HG03457 (cell line): ENCODE results near the gene CES3.
"Not testable (repeated sequence)": the region's sequence is repeated elsewhere in the genome, so short reads cannot be mapped to it uniquely, and the experiment has no call there.

Experiments
- ATAC-seq: cut with Tn5 transposase; IDR thresholded peaks from one replicate; pipeline ENCODE4 v1.9.1; 2021; ENCODE audit warnings: moderate number of reproducible peaks; ENCODE audit not compliant: unreplicated experiment

Gene CES3

DNA sequence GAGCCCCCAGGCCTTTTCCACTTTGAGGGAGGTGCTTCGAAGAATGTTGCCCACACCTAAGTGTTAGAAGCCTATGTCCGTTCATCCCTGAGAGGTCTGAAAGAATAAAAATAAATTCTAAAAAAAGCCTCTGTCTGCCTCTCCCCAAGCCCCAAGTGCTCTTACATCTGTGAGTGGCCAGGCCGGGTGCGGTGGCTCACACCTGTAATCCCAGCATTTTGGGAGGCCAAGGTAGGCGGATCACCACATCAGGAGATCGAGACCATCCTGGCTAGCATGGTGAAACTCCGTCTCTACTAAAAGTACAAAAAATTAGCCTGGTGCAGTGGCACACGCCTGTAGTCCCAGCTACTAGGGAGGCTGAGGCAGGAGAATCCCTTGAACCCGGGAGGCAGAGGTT is 16.1 kb upstream of the CES3 start:
- not testable (repeated sequence) for ATAC-seq

DNA sequence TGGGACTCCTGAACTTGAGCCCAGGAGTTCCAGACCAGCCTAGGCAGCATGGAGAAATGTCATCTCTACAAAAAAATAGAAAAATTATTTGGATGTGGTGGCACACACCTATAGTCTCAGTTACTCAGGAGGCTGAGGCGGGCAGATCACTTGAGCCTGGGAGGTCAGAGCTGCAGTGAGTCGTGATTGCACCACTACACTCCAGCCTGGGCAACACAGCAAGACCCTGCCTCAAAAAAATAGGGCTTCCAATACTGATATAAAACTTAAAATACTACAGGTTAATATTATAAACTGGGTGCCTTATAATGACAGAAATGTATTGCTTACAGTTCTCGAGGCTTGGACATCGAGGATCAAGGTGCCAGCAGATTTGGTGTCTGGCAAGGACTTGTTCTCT is 15.1 kb upstream of the CES3 start:
- ATAC-seq, result no peak

DNA sequence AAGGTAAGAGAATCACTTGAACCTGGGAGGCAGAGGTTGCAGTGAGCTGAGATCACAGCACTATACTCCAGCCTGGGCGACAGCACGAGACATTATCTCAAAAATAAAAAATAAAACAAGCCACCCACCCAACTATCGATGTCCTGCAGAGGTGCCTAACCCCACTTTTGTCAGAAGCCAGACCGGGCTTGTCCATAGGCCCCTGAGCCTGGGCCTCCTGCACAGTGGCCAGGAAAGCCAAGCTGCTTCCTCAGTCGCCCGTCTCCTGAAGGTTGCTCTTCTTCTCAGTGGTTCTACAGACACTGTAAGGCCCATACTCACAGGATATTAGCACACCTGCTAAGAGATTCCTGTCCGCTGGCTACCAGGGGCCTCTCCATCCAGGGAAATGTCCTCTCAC is 14.5 kb upstream of the CES3 start:
- ATAC-seq, result no peak

DNA sequence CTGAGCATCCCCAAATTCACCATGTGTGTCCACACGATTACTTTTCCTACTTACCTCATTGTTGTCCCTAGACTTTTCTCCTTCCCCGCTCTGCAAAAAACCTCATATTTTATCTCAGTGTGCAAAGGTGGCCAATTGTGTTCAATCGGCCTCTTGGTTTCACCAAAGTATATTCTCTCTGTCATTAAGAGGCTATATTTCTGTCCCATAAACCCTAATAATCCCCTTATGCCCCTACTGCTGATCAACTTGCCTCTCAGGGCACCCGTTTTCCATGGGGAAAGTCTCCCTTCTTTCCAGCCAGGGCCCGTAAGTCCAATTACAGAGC is 14.1 kb upstream of the CES3 start:
- ATAC-seq, result no peak

DNA sequence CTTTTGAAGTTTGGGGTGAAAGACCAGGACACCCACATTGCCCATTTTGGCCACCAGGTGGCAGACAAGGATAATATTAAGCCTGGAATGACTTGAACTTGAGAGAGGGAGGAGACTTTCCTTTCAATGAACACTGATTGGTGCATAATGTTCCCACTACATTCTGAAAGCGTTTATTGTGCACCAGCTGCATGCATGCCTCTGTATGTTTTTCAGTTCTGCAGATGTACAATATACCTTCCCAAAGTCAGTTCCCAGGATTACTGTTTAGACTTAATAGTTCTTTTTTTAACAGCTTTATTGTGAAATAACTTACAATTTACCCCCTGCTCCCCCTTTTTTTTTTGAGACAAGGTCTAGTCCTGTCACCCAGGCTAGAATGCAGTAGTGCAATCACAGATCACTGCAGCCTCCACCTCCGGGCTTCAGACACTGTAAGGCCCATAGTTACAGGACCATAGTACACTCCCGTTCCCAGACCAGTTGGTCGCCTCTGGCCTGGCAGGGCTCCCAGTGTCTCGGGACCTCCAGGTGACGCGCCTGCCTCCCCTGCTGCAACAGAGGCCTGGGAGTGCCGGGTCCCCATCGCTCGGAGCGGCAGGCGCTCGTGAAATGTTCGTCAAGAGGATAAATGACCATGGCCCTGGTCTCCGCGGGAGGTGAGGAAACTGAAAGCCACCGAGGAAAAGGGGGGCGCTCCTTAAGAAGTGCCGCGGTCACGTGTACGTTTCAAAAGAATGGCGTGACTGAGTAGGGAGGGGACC is 13.6 kb upstream of the CES3 start:
- peak; percentile 44 for ATAC-seq

DNA sequence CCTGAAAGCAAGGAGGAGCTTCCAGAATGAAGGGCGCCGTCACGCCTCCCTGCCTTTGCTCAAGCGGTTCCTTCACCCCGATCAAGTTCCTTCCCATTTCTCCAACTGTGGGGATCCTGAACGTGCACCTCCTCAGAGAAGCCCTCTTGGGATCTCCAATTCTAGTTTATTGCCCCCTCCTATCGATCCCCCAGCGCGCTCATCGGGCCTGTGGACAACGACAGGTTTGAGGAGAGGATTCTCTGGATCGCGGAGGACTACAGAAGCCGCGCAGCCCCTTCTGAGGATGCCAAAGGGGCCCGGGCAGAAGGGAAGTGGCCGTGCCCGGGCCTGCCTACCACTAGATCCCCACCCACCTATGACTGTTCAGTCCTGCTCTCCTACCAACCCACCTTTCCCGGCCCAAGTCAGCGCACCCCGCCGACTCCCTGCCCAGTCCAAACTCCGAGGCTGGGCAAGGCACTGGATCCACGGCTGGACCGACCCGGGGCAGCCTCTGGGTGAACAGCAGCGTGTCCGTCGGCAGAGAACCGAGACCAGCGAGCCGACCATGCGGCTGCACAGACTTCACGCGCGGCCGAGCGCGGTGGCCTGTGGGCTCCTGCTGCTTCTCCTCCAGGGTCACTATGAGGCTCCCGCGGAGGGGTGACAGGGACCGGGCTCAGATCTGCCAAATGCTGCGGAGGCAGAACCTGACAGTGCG is 12.8 kb upstream of the CES3 start:
- ATAC-seq, result no peak

DNA sequence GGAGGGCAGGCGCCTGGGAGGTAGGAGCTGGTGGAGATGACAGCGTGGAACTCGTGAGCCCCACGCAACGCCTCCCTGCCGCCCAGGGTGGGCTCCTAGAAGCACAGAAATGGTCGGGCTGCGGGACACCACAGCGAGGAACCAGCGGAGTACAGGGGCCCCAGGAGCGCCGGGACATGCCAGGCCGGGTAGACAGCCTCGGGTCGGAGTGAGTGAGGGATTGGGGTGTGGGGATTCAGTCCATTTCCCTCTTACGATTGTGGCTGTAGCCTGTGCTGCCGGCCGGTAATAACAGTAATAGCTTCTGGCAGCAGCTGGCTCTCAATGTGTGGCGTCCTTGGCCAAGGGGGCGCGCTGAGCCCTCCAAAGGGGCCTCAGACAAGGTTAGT is 12.2 kb upstream of the CES3 start:
- no peak for ATAC-seq

DNA sequence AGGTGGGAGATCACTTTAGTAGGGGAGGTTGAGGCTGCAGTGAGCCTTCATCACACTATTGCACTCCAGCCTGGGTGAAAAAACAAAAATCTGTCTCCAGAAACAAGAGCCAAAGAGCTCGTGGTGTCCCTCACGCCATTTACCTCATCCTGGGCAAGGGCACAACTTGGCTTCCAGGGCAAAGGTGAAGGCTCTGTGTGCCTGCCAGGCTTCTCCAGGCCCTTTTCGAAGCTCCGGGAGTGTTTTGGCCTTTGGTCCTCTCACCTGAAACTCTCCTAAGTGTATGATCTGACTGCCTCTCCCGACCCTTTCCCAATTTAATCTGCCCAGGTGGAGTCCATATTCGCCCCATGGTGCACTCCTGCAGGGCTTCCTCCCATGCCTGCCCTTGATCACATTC is 11.6 kb upstream of the CES3 start:
- no peak for ATAC-seq

DNA sequence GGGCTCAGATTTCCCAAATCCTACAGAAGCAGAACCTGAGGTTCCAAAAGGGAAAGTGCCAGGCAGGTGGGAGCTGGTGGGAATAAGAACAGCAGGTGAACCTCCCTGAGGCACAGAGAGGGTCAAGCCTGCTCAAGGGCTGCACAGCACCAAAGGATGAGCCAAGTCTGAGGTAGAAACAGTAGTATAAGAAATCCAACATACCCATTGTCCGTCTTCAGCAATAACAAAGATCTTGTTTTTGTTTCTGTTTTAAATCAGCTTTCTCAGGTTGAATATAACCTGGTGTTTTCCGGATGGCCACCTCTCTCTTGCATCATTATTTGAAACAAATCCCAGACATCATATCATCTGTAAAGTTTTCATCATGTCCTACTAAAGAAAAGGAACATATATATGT is 10.6 kb upstream of the CES3 start:
- no peak for ATAC-seq

DNA sequence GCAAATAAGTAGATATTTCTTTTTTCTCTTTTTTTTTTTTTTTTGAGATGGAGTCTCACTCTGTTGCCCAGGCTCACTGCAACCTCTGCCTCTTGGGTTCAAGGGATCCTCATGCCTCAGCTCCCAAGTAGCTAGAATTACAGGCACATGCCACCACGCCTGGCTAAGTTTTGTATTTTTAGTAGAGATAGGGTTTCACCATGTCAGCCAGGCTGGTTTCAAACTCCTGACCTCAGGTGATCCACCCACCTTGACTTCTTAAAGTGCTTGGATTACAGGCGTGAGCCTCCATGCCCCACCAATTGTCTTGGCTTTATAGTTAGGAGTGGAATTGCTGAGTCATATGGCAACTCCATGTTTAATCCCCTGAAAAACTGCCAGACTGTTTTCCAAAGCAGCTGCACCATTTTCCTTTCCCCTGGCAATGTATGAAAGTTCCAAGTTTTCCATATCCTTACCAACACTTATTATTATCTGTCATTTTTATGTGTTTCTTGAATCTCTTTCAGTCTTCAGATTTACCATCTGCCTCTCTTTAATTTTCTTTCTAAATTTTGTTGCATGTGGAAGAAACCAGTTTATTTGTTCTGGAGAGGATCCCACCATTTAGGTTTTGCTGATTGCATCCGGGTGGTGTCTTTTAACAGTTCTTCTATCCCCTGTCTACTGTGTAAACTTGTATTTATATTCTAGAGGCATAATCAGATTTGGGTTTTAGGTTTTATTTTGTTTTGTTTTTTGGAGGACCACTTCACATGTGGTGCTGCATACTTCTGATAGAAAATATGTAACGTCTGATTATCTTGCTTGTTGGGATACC is 9.9 kb upstream of the CES3 start:
- ATAC-seq, result no peak

DNA sequence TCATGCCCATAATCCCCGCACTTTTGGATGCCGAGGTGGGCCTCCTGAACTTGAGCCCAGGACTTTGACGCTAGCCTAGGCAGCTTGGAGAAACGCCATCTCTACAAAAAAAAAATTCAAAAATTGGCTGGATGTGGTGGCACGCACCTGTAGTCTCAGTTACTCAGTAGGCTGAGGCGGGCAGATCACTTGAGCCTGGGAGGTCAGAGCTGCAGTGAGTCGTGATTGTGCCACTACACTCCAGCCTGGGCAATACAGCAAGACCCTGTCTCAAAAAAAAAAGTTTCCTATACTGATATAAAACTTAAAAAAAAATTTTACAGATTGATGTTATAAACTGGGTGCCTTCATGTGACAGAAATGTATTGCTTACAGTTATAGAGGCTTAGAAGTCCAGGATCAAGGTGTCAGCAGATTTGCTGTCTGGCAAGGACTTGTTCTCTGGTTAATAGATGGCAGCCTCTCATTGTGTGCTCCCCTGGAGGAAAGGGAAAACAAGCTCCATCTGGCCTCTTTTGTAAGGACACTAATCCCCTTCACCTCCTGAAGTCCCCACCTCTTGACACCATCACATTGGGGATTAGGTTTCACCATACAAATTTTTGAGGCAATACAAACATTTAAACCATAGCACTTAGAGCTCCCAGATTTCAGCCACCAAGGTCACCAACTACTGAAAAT is 8.5 kb upstream of the CES3 start:
- no peak for ATAC-seq

DNA sequence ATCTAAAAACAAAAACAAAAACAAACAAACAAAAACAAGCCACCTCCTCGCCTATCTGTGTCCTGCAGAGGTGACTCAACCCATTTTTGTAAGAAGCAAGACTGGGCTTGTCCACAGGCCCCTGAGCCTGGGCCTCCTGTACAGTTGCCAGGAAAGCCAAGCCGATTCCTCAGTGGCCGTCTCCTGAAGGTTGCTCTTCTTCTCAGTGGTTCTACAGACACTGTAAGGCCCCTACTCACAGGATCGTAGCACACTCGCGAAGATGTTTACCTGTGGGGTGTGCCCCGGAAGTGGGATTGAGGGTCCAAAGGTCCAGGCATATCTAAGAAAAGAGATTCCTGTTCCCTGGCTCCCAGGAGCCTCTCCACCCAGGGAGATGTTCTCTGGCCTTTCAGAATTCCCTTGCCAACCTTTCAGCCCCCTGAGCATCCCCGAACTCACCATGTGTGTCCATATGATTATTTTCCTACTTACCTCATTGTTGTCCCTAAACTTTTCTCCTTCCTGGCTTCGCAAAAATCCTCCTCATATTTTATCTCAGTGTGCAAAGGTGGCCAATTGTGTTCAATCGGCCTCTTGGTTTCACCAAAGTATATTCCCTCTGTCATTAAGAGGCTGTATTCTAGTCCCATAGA is 7.5 kb upstream of the CES3 start:
- no peak for ATAC-seq

DNA sequence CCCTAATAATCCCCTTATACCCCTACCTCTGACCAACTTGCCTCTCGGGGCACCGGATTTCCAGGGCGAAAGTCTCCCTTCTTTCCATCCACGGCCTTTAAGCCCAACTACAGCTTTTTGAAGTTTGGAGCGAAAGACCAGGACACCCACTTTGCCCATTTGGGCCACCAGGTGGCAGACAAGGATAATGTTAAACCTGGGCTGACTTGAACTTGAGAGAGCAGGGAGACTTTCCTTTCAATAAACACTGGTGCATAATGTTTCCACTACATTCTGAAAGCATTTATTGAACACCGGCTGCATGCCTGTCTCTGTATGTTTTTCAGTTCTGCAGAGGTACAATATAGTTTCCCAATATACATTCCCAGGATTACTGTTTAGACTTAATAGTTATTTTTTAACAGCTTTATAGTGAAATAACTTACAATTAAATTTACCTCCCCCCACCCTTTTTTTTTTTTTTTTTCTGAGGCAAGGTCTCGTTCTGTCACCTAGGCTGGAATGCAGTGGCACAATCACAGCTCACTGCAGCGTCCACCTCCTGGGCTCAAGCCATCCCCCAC is 6.9 kb upstream of the CES3 start:
- no peak for ATAC-seq

DNA sequence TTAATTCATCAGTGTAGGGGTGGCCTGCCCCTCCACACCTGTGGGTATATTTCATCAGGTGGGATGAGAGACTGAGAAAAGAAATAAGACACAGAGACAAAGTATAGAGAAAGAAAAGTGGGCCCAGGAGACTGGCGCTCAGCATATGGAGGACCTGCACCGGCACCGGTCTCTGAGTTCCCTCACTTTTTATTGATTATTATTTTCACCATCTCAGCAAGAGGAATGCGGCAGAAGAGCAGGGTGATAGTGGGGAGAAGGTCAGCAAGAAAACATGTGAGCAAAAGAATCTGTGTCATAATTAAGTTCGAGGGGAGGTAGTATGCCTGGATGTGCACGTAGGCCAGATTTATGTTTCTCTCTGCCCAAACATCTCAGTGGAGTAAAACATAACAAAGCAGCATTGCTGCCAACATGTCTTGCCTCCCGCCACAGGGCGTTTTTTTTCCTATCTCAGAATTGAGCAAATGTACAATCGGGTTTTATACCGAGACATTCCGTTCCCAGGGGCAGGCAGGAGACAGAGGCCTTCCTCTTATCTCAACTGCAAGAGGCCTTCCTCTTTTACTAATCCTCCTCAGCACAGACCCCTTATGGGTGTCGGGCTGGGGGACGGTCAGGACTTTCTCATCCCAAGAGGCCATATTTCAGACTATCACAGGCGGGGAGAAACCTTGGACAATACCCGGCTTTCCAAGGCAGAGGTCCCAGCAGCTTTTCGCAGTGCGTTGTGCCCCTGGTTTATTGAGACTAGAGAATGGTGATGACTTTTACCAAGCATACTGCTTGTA is 5.5 kb upstream of the CES3 start:
- not testable (repeated sequence) for ATAC-seq

DNA sequence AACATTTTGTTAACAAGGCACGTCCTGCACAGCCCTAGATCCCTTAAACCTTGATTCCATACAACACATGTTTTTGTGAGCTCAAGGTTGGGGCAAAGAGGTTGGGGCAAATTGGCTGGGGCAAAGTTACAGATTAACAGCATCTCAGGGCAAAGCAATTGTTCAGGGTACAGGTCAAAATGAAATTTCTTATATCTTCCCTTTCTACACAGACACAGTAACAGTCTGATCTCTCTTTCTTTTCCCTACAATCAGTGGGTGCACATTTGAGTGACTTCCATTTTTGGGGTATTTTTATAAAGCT is 5.0 kb upstream of the CES3 start:
- not testable (repeated sequence) for ATAC-seq

DNA sequence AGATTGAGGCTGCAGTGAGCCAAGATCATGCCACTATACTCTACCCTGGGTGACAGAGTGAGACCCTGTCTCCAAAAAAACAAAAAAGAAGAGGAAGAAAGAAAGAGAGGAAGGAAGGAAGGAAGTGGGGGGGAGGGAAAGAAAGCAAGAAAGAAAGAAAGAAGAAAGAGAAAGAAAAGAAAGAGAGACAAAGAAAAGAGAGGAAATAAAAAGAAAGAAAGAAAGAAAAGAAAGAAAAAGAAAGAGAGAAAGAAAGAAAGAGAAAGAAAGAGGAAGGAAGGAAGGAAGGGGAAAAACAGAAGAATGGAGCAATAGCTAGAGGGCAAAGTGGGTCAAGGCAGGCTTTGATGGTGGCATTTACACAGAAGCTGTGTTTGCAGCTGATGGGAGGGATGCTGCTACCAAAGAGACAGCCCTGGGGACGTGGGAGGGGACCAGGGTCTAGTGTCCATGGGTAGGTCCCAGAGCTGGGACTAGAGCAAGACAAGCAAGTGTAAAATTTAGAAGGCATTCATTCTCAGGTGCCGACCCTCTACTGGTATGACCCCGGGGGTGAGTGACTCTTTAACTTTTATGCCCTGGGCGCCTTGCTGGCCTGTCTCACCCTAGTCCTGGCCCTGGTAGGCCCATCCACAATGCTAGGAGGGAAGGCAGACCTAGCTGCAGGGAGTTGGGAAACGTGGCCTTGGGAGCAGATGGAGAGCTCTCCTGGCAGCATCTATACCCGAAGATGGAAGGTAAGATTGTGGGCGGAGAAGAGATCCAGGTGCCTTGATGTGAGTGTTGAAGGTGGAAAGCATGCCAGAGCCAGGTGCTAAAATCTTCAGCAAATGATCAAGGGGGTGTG is 2.0 kb upstream of the CES3 start:
- ATAC-seq, result no peak

DNA sequence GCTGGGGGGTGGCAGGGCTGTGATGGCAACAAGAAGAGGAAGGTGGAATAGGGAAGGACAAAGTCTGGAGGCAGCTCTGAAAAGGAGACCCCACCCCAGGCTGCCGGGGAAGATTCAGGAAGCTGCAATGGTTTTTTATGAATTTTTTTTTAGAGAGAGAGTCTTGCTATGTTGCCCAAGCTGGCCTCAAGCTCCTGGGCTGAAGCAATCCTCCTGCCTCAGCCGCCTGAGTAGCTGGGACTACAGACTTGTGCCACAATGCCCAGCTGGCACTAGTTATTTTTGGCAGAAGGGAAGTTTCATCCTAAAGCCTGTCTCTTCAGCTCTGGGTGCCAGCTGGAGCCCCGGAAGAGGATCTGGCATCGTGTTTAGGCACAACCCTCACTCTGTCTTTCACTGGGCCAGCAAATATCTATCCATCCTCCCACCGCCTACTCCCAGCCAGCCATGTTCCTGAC is 1.3 kb upstream of the CES3 start:
- ATAC-seq, result no peak

DNA sequence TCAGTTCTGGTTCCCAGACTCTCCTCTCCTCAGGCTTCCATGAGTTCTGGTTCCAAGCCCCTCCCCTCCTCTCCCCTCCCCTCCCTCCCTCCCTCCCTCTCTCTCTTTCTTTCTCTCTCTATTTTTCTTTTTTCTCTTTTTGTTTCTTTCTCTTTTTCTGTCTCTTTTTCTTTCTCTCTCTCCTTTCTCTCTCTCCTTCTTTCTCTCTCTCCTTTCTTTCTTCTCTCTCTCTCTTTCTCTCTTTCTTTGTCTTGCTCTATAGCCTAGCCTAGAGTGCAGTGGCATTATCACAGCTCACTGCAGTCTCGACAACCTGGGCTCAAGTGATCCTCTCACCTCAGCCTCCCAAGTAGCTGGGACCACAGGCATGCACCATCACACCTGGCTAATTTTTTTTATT is 796 bp upstream of the CES3 start:
- no peak for ATAC-seq

DNA sequence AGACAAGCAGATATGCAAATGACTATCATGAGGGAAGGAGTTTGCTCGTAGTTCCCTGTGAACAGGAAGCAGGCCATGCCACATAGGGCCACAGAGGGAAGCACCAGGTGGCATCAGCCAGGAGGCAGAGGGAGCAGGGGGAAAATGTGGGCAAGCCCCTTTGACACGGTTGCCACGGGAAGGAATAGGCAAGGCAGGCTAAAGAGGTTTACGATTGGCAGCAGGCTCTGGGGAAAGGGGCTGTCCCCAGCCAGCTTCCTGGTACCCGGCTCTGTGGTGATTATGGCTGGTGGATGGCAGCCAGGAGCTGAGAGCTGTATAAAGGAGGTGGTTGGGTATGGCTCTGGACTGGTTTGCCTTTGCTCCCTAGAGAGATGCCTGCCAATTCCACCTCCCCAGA is 848 bp downstream of the CES3 start:
- no peak for ATAC-seq
